WERI-Rb-1 (cell line): ENCODE data around the gene B3GALNT1.

ENCODE experiments used
- DNase-seq: peaks from one replicate; pipeline ENCODE4 v3.0.0-alpha.2; 2020
- H3K27ac ChIP-seq: fragments of 250-450 bp; sonication (Bioruptor Pico); 2 replicates; pipeline ENCODE4 v1.5.1; 2020; ENCODE audit warnings: mild to moderate bottlenecking, moderate library complexity
- H3K27me3 ChIP-seq: fragments of 250-450 bp; sonication (Bioruptor Pico); 2 replicates; pipeline ENCODE4 v1.5.1; 2021; ENCODE audit warnings: mild to moderate bottlenecking, low read depth, moderate library complexity; ENCODE audit not compliant: insufficient read depth, severe bottlenecking
- H3K36me3 ChIP-seq: fragments of 250-450 bp; sonication (Bioruptor Pico); 2 replicates; pipeline ENCODE4 v1.5.1; 2020; ENCODE audit warnings: mild to moderate bottlenecking, moderate library complexity
- H3K4me3 ChIP-seq: 2 replicates; pipeline ENCODE4 v1.5.1; 2011; ENCODE audit warnings: low read depth, mild to moderate bottlenecking, control low read depth, low read length
- H3K9me3 ChIP-seq: fragments of 250-450 bp; sonication (Bioruptor Pico); 2 replicates; pipeline ENCODE4 v1.5.1; 2021; ENCODE audit warnings: mild to moderate bottlenecking, moderate library complexity; ENCODE audit not compliant: severe bottlenecking
- TF ChIP-seq, protein P1 (sequence below): IDR thresholded peaks from 2 replicates; pipeline ENCODE4 v1.5.1; 2011; ENCODE audit warnings: low read depth, mild to moderate bottlenecking, control low read depth, inconsistent platforms, low read length

B3GALNT1 gene

DNA sequence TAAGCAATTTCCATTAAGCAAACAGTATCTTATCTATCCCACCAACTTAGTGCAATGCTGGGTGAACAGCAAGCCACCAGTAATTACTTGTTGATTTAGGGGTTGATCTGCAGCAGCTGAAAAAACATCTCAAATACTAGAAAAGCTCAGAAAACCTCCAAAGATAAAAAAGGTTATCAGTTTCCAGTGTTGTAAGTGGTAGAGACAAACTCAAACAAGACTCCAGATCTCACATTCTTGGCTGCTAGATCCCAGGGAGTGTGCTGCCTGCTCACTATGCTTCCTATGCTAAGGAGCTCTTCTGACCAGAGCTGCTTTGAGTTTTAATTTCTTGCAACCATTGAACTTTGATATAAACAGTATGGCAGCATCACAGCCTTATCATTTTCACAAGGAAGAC, 11.3 kb downstream of the B3GALNT1 start:
- DNase-seq: no peak
- Histone ChIP-seq H3K9me3 (no peaks in the 10 kb centered on the region), H3K27me3 (no peaks in the 10 kb centered on the region), H3K4me3 (no peak overlapping the region), H3K36me3 (peaks cover 3% of the 10 kb centered on the region), H3K27ac (no peak overlapping the region)
- TF ChIP-seq, protein P1, sequence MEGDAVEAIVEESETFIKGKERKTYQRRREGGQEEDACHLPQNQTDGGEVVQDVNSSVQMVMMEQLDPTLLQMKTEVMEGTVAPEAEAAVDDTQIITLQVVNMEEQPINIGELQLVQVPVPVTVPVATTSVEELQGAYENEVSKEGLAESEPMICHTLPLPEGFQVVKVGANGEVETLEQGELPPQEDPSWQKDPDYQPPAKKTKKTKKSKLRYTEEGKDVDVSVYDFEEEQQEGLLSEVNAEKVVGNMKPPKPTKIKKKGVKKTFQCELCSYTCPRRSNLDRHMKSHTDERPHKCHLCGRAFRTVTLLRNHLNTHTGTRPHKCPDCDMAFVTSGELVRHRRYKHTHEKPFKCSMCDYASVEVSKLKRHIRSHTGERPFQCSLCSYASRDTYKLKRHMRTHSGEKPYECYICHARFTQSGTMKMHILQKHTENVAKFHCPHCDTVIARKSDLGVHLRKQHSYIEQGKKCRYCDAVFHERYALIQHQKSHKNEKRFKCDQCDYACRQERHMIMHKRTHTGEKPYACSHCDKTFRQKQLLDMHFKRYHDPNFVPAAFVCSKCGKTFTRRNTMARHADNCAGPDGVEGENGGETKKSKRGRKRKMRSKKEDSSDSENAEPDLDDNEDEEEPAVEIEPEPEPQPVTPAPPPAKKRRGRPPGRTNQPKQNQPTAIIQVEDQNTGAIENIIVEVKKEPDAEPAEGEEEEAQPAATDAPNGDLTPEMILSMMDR: no peak

DNA sequence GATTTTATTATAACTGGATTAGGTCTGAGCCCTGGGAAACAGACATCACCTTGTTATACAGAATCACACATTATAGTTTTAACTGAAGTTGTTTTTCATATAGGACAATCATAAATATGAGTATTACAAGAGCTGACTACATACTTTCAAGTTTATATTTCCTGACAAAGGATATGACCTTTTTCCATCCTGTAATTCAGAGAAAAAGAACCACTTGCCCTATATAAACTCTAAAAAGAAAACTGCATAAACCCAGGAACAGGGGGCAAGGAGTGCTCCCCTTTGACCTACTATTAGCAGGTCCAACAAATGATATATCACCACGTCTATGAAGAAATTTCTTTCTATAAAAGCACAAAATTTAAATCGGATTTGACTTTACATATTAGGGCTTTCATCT, 20.9 kb downstream of the B3GALNT1 start:
- H3K9me3 ChIP-seq: no peaks in the 10 kb centered on the region
- no peak for DNase-seq
- no peak overlapping the region for H3K27ac ChIP-seq
- H3K4me3 ChIP-seq: no peak overlapping the region
- no peaks in the 10 kb centered on the region for H3K27me3 ChIP-seq
- TF ChIP-seq, protein P1: no peak
- peaks cover 16% of the 10 kb centered on the region for H3K36me3 ChIP-seq

DNA sequence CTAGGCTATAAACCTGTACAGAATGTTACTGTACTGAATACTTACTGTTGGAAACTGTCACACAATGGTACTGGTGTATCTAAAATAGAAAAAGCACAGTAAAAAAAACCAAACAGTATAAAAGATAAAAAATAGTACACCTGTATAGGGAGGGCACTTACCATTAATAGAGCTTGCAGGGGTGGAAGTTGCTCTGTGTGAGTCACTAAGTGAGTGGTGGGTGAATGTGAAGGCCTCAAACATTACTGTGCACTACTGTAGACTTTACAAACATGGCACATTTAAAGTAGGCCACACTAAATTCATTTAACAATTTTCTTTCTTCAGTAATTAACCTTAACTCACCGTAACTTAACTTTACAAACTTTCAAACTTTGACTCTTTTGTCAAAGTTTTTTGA, 22.0 kb downstream of the B3GALNT1 start:
- no peak overlapping the region for H3K4me3 ChIP-seq
- TF ChIP-seq, protein P1: no peak
- no peaks in the 10 kb centered on the region for H3K27me3 ChIP-seq
- H3K27ac ChIP-seq: no peak overlapping the region
- H3K9me3 ChIP-seq: no peaks in the 10 kb centered on the region
- H3K36me3 ChIP-seq: peaks cover 12% of the 10 kb centered on the region
- no peak for DNase-seq

DNA sequence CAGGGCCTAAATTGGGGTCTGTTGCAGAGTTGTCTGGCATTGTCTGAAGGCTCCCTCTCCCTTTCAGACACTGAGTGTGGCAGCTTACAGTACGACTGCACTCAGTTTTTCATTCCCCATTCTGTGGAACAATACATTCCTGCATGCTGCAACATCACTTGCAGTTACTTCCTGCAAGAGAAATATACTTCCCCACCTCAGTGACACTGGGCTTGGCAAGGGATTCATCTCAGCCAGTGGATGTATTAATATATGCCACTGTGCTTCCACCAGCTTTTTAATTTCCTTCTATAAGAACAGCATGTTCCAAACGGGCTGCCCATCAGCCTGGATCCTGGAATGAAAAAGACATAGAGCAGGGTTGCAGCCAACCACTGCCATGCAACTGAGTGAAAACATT, 23.1 kb downstream of the B3GALNT1 start:
- TF ChIP-seq, protein P1: no peak
- Histone ChIP-seq H3K4me3 (no peak overlapping the region), H3K27ac (no peak overlapping the region), H3K9me3 (no peaks in the 10 kb centered on the region), H3K36me3 (peaks cover 12% of the 10 kb centered on the region), H3K27me3 (no peaks in the 10 kb centered on the region)
- DNase-seq: no peak

DNA sequence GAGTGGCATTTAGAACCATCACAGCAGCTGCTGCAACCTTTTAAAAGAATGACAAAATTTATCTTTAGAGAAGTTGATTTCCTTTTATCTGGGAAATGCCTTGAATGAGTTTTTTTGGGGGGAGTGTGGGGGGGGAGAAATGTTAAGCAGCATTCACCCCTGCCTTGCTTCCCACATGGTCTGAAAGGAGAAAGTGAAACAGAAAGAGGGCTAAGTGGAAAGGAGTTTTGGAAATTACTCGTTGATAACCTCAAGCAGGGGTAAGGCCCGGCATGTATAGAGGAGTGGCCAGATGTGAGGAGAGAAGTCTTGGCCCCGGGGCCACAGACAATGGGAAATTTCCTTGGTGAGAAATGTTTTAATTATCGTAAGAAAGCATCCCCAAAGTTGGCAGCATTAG, 23.5 kb downstream of the B3GALNT1 start:
- Histone ChIP-seq H3K27ac (no peak overlapping the region), H3K9me3 (no peaks in the 10 kb centered on the region), H3K36me3 (peaks cover 12% of the 10 kb centered on the region), H3K27me3 (no peaks in the 10 kb centered on the region), H3K4me3 (no peak overlapping the region)
- no peak for DNase-seq
- TF ChIP-seq, protein P1: no peak

DNA sequence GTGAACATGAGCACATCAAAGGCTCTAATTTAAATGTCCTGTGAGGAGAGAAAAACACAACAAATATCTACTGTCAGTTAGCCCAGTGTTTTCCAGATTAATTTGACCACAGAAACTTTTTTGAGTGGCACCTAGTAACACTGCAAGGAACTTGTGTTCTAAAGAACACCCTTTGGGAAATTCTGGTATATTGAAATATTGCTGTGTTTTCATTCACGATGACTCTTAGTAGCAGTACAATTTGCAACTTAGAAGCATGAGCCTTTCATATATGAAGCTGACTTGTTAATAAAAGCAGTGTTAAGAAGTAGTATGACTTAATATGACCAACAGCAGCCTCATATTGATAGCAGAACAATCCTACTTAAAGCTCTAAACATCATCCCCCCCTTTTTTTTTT, 32.0 kb downstream of the B3GALNT1 start:
- Histone ChIP-seq H3K27ac (no peak overlapping the region), H3K4me3 (no peak overlapping the region), H3K9me3 (no peaks in the 10 kb centered on the region), H3K36me3 (no peaks in the 10 kb centered on the region), H3K27me3 (no peaks in the 10 kb centered on the region)
- DNase-seq: no peak
- TF ChIP-seq, protein P1: no peak
